T-helper 17 cell (primary cell): ENCODE measurements around the gene LTB. TPM values are rescaled to one million over a fixed set of nuclear protein-coding genes. Genes with fewer than 3 reads are reported as not detected.

Source experiments
- ATAC-seq: fragments of 150-1000 bp; cut with Tn5 transposase; 2 replicates; pipeline ENCODE4 v1.10.0; 2021; ENCODE audit warnings: mild to moderate bottlenecking, moderate library complexity
- DNase-seq, 3 donors: peaks; one replicate each; pipeline versions ENCODE4 v3.0.0 to v3.0.0-alpha.2; 2020 to 2021
- H3K9me3 ChIP-seq: one replicate; pipeline ENCODE4 v1.7.0; 2013; ENCODE audit warnings: low read length, mild to moderate bottlenecking; ENCODE audit not compliant: control insufficient read depth, poor library complexity, severe bottlenecking
- H3K27ac Mint-ChIP-seq: one replicate; pipeline ENCODE4 v1.8.0; 2022; ENCODE audit warnings: mild to moderate bottlenecking, moderate library complexity, mixed read lengths
- H3K27me3 Mint-ChIP-seq: one replicate; pipeline ENCODE4 v1.8.0; 2022; ENCODE audit warnings: mixed read lengths
- H3K36me3 Mint-ChIP-seq: one replicate; pipeline ENCODE4 v1.8.0; 2022; ENCODE audit warnings: low read depth, mixed read lengths
- H3K4me1 Mint-ChIP-seq: one replicate; pipeline ENCODE4 v1.8.0; 2022; ENCODE audit warnings: mild to moderate bottlenecking, mixed read lengths
- H3K4me3 Mint-ChIP-seq: one replicate; pipeline ENCODE4 v1.8.0; 2022; ENCODE audit warnings: mild to moderate bottlenecking, moderate library complexity, mixed read lengths
- total RNA-seq, 4 donors: library from RNA in 2 of 4; stranded (reverse) in 2 of 4; gene quantifications; one replicate each; pipeline ENCODE4 v1.2.3 and lab custom pipeline; 2022 to 2026

LTB gene
- total RNA-seq, 2 donors from 2014 or later = 791 to 891 TPM

GRCh38 chr6:31587791-31588777 lies 5.9 kb upstream of the LTB start:
- H3K27ac Mint-ChIP-seq = peak overlapping the region; percentile 92
- H3K27me3 Mint-ChIP-seq = no peaks in the 10 kb centered on the region
- H3K36me3 Mint-ChIP-seq = peaks cover 4% of the 10 kb centered on the region
- ATAC-seq (no peak), DNase-seq (no peak)
- peaks cover 54% of the 10 kb centered on the region for H3K4me1 Mint-ChIP-seq
- peak overlapping the region; percentile 88 for H3K4me3 Mint-ChIP-seq
- no peaks in the 10 kb centered on the region for H3K9me3 ChIP-seq

- ATAC-seq = peak; percentile 70
- peaks cover 6% of the 10 kb centered on the region for H3K36me3 Mint-ChIP-seq
- H3K27me3 Mint-ChIP-seq = no peaks in the 10 kb centered on the region
- H3K9me3 ChIP-seq = no peaks in the 10 kb centered on the region
- H3K4me1 Mint-ChIP-seq = peaks cover 52% of the 10 kb centered on the region
- H3K4me3 Mint-ChIP-seq = peak overlapping the region; percentile 88
- peak overlapping the region; percentile 92 for H3K27ac Mint-ChIP-seq
- peak in 1 of 3 donors; percentile 42 for DNase-seq
These were observed 4.5 kb upstream of the LTB start for GRCh38 chr6:31586599-31587281.

- Mint-ChIP-seq H3K4me3 (peak within 1 kb of the TSS; percentile 88), H3K4me1 (peaks cover 52% of the 10 kb centered on the region), H3K36me3 (peaks cover 12% of the 10 kb centered on the region), H3K27ac (peak within 1 kb of the TSS; percentile 92), H3K27me3 (no peaks in the 10 kb centered on the region)
- DNase-seq = no peak
- no peaks in the 10 kb centered on the region for H3K9me3 ChIP-seq
- no peak for ATAC-seq
These were observed 3.8 kb upstream of the LTB start, which contains the start of gene LST1 for GRCh38 chr6:31586008-31586407. Gene LST1, plus strand, starts transcription at chr6:31586277. Its CDS starts 1,023 bp downstream, at chr6:31587300.

- H3K4me3 Mint-ChIP-seq = peak overlapping the region; percentile 88
These were observed 3.3 kb upstream of the LTB start for GRCh38 chr6:31585491-31585890.

GRCh38 chr6:31581434-31582229 lies 592 bp downstream of the LTB start:
- DNase-seq (no peak), ATAC-seq (no peak)
- peaks cover 51% of the 10 kb centered on the region for H3K4me1 Mint-ChIP-seq
- peaks cover 18% of the 10 kb centered on the region for H3K36me3 Mint-ChIP-seq
- H3K4me3 Mint-ChIP-seq = peak overlapping the region; percentile 100
- H3K9me3 ChIP-seq = no peaks in the 10 kb centered on the region
- peak overlapping the region; percentile 99 for H3K27ac Mint-ChIP-seq
- no peaks in the 10 kb centered on the region for H3K27me3 Mint-ChIP-seq

More at GRCh38 chr6:31585491-31585890, 3.3 kb upstream of the LTB start:
- Mint-ChIP-seq H3K36me3 (peaks cover 15% of the 10 kb centered on the region), H3K27me3 (no peaks in the 10 kb centered on the region), H3K4me1 (peaks cover 49% of the 10 kb centered on the region), H3K27ac (peak overlapping the region; percentile 92)
- DNase-seq = peak in 1 of 3 donors; percentile 27
- ATAC-seq = peak; percentile 24
- no peaks in the 10 kb centered on the region for H3K9me3 ChIP-seq

- H3K27me3 Mint-ChIP-seq = no peaks in the 10 kb centered on the region
- ATAC-seq = peak; percentile 69
- peak; percentile 80 to 91 (median 89) for DNase-seq
- peak overlapping the region; percentile 99 for H3K27ac Mint-ChIP-seq
- H3K4me3 Mint-ChIP-seq = peak overlapping the region; percentile 100
- peaks cover 53% of the 10 kb centered on the region for H3K4me1 Mint-ChIP-seq
- H3K9me3 ChIP-seq = no peaks in the 10 kb centered on the region
- peaks cover 24% of the 10 kb centered on the region for H3K36me3 Mint-ChIP-seq
These were observed 1.3 kb downstream of the LTB start for GRCh38 chr6:31580807-31581433.

- H3K4me3 Mint-ChIP-seq = peak overlapping the region; percentile 100
- peaks cover 29% of the 10 kb centered on the region for H3K36me3 Mint-ChIP-seq
- H3K4me1 Mint-ChIP-seq = peaks cover 53% of the 10 kb centered on the region
- ATAC-seq (no peak), DNase-seq (no peak)
- no peaks in the 10 kb centered on the region for H3K9me3 ChIP-seq
- H3K27ac Mint-ChIP-seq = peak overlapping the region; percentile 99
- H3K27me3 Mint-ChIP-seq = no peaks in the 10 kb centered on the region
These were observed 1.8 kb downstream of the LTB start for GRCh38 chr6:31580438-31580740.

GRCh38 chr6:31579546-31580437 lies 2.4 kb downstream of the LTB start:
- peaks cover 29% of the 10 kb centered on the region for H3K36me3 Mint-ChIP-seq
- H3K27me3 Mint-ChIP-seq = no peaks in the 10 kb centered on the region
- peak overlapping the region; percentile 100 for H3K4me3 Mint-ChIP-seq
- H3K9me3 ChIP-seq = no peaks in the 10 kb centered on the region
- peaks cover 55% of the 10 kb centered on the region for H3K4me1 Mint-ChIP-seq
- DNase-seq = no peak
- peak overlapping the region; percentile 99 for H3K27ac Mint-ChIP-seq
- ATAC-seq = no peak

- Mint-ChIP-seq H3K4me3 (peak overlapping the region; percentile 100), H3K36me3 (peaks cover 29% of the 10 kb centered on the region), H3K27ac (peak overlapping the region; percentile 99), H3K27me3 (no peaks in the 10 kb centered on the region), H3K4me1 (peaks cover 60% of the 10 kb centered on the region)
- ATAC-seq = no peak
- no peaks in the 10 kb centered on the region for H3K9me3 ChIP-seq
- DNase-seq = no peak
These were observed 3.1 kb downstream of the LTB start for GRCh38 chr6:31579119-31579505.

- no peak for DNase-seq
These were observed 3.8 kb downstream of the LTB start for GRCh38 chr6:31578184-31579118.

GRCh38 chr6:31577579-31577966 lies 4.7 kb downstream of the LTB start:
- no peaks in the 10 kb centered on the region for H3K9me3 ChIP-seq
- Mint-ChIP-seq H3K36me3 (peaks cover 32% of the 10 kb centered on the region), H3K27ac (peak overlapping the region; percentile 99), H3K4me3 (peak overlapping the region; percentile 100), H3K27me3 (no peaks in the 10 kb centered on the region), H3K4me1 (peaks cover 64% of the 10 kb centered on the region)
- DNase-seq (no peak), ATAC-seq (no peak)

More at GRCh38 chr6:31578184-31579118, 3.8 kb downstream of the LTB start:
- no peaks in the 10 kb centered on the region for H3K9me3 ChIP-seq
- Mint-ChIP-seq H3K27ac (peak overlapping the region; percentile 99), H3K4me1 (peaks cover 63% of the 10 kb centered on the region), H3K4me3 (peak overlapping the region; percentile 100), H3K27me3 (no peaks in the 10 kb centered on the region), H3K36me3 (peaks cover 29% of the 10 kb centered on the region)
- ATAC-seq = no peak
